Skin of body (tissue), 1 donor: ENCODE data around the gene OR2AT4. TPM values are rescaled to one million over a fixed set of nuclear protein-coding genes. Genes with fewer than 3 reads are reported as not detected.

ENCODE experiments used
- total RNA-seq: library from RNA; depleted of rRNA; stranded (reverse); fragments of >200 nt; gene quantifications from one replicate; pipeline ENCODE4 v1.2.3, GENCODE V29; 2014

The OR2AT4 gene
- total RNA-seq, 1 donor from 2014 or later, result not detected

Other genes with a start within 250 kb of the OR2AT4 start
- gene XRRA1, start 147.8 kb downstream of the OR2AT4 start, total RNA-seq, result 8.0 TPM
- gene SPCS2, start 147.6 kb downstream of the OR2AT4 start, total RNA-seq, result 20.6 TPM
- 10.5 TPM for gene NEU3, start 107.9 kb downstream of the OR2AT4 start, total RNA-seq
- 9.8 TPM for gene SLCO2B1, start 54.2 kb upstream of the OR2AT4 start, total RNA-seq
- gene TPBGL, start 143.9 kb upstream of the OR2AT4 start, total RNA-seq, result not detected